ENCODE results near the gene DYNC1H1.
A peak's percentile ranks its signal among the peaks of the same experiment; 100 is the strongest.

Gene DYNC1H1

DNA sequence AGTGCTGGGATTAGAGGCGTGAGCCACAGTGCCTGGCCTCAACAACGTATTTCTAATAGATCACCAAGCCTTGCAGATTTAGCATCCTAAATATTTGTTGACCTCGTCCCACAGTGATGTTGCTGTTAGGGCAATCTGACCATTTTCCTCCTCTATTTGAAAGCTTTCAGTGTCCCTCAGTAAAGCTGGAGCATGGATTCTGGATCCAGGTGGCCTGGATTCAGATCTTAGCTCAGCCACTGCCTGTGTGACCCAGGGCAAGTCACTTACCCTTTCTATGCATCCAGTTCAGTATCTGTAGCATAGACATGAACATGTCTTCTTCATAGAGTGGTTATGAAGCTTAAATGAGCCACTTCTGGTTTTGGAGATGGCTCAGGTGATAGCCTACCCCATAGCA lies 126.3 kb downstream of the DYNC1H1 start:
- Histone ChIP-seq H3K36me3 (ENCODE audit: low read depth) (peaks cover 6% of the 10 kb centered on the region), H3K9me3 (ENCODE audit: severe bottlenecking) (no peaks in the 10 kb centered on the region), H3K27ac (ENCODE audit: poor library complexity, severe bottlenecking) (no peak overlapping the region), H3K4me1 (ENCODE audit: insufficient read depth, poor library complexity, severe bottlenecking) (peaks cover 12% of the 10 kb centered on the region), H3K27me3 (ENCODE audit: insufficient read depth, poor library complexity, severe bottlenecking) (no peaks in the 10 kb centered on the region), H3K4me3 (ENCODE audit: severe bottlenecking) (no peak overlapping the region)
- TF ChIP-seq, protein P1, sequence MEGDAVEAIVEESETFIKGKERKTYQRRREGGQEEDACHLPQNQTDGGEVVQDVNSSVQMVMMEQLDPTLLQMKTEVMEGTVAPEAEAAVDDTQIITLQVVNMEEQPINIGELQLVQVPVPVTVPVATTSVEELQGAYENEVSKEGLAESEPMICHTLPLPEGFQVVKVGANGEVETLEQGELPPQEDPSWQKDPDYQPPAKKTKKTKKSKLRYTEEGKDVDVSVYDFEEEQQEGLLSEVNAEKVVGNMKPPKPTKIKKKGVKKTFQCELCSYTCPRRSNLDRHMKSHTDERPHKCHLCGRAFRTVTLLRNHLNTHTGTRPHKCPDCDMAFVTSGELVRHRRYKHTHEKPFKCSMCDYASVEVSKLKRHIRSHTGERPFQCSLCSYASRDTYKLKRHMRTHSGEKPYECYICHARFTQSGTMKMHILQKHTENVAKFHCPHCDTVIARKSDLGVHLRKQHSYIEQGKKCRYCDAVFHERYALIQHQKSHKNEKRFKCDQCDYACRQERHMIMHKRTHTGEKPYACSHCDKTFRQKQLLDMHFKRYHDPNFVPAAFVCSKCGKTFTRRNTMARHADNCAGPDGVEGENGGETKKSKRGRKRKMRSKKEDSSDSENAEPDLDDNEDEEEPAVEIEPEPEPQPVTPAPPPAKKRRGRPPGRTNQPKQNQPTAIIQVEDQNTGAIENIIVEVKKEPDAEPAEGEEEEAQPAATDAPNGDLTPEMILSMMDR (IDR thresholded peaks at IDR 0.05; ENCODE audit: poor library complexity, severe bottlenecking): no peak
- no peak for DNase-seq (ENCODE audit: low spot score)
- no peak for ATAC-seq (ENCODE audit: low read depth)

DNA sequence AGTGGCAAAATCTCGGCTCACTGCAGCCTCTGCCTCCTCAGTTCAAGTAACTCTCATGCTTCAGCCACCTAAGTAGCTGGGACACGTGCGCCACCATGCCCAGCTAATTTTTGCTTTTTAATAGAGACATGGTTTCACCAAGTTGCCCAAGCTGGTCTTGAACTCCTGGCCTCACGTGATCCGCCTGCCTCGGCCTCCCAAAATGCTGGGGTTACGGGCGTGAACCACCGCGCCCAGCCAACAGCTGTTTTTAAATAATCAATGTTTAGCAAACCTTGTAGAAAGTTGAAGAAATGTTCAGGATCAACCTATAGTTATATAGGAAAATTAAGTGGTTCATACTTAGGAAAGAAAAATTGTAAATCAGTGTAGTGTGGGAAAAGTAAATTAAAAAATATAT lies 128.4 kb downstream of the DYNC1H1 start:
- Histone ChIP-seq H3K36me3 (ENCODE audit: low read depth) (no peaks in the 10 kb centered on the region), H3K9me3 (ENCODE audit: severe bottlenecking) (no peaks in the 10 kb centered on the region), H3K4me1 (ENCODE audit: insufficient read depth, poor library complexity, severe bottlenecking) (peaks cover 18% of the 10 kb centered on the region), H3K27ac (ENCODE audit: poor library complexity, severe bottlenecking) (no peak overlapping the region), H3K4me3 (ENCODE audit: severe bottlenecking) (no peak overlapping the region), H3K27me3 (ENCODE audit: insufficient read depth, poor library complexity, severe bottlenecking) (no peaks in the 10 kb centered on the region)
- DNase-seq (ENCODE audit: low spot score) (no peak), ATAC-seq (ENCODE audit: low read depth) (no peak)
- TF ChIP-seq, protein P1 (IDR thresholded peaks at IDR 0.05; ENCODE audit: poor library complexity, severe bottlenecking): no peak

DNA sequence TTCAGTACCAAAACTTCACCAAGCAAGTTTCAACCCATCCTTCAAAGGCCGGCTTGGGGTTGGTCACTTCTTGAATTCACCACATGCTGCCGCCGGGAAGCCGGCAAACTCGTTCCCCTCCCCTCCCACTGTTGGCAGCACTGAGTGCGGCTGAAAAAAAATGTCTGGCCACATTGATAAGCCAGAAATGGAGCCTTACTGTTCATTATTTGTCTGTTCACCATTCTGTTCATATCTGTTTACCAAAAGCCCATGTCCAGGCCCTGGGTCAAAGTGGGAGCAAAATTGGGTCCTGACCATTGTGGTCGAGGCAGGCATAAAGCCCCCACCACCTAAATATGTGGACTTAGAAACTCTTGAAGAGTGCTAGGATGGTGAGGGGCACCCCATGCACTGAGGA lies 129.7 kb downstream of the DYNC1H1 start:
- H3K27ac ChIP-seq (ENCODE audit: poor library complexity, severe bottlenecking): no peak overlapping the region
- no peak overlapping the region for H3K4me3 ChIP-seq (ENCODE audit: severe bottlenecking)
- no peaks in the 10 kb centered on the region for H3K27me3 ChIP-seq (ENCODE audit: insufficient read depth, poor library complexity, severe bottlenecking)
- ATAC-seq (ENCODE audit: low read depth): peak; percentile 27; the same call in 1 of the 3 replicates
- H3K36me3 ChIP-seq (ENCODE audit: low read depth): no peaks in the 10 kb centered on the region
- H3K9me3 ChIP-seq (ENCODE audit: severe bottlenecking): no peaks in the 10 kb centered on the region
- DNase-seq (ENCODE audit: low spot score): no peak
- peaks cover 13% of the 10 kb centered on the region for H3K4me1 ChIP-seq (ENCODE audit: insufficient read depth, poor library complexity, severe bottlenecking)
- TF ChIP-seq, protein P1 (IDR thresholded peaks at IDR 0.05; ENCODE audit: poor library complexity, severe bottlenecking): no peak

DNA sequence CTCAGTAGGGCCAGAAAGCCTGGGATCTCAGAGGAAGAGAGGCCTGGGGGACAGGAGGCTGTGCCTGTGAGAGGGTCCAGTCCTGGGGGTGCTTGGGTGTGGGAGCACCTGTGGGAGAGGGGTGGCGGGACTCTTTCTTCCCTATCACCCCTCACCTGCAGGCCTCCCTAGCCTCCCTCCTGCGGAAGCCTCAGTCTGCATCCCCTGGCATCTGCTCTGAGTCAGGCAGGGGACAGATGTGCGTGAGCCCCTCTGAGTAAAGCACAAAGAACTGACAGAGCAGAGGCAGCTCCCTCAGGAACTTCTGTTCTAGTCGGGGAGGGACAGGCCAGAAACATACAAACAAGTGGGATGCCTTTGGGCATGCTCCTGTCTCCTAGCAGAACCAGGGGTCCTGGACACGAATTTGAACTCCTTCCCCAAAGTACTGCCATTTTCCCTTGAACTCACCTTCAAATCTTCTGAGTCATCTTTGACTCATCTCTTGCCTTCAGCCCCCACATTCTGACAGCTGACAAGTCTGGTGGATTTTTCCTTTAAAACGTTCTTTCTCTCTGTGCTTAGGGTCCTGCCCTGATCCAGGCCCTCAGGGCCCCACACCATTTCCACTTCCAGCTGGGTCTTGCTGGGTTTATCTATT lies 131.0 kb downstream of the DYNC1H1 start:
- Histone ChIP-seq H3K4me1 (ENCODE audit: insufficient read depth, poor library complexity, severe bottlenecking) (peaks cover 13% of the 10 kb centered on the region), H3K36me3 (ENCODE audit: low read depth) (no peaks in the 10 kb centered on the region), H3K4me3 (ENCODE audit: severe bottlenecking) (no peak overlapping the region), H3K27me3 (ENCODE audit: insufficient read depth, poor library complexity, severe bottlenecking) (no peaks in the 10 kb centered on the region), H3K9me3 (ENCODE audit: severe bottlenecking) (no peaks in the 10 kb centered on the region), H3K27ac (ENCODE audit: poor library complexity, severe bottlenecking) (no peak overlapping the region)
- DNase-seq (ENCODE audit: low spot score) (no peak), ATAC-seq (ENCODE audit: low read depth) (peak; percentile 28)
- TF ChIP-seq, protein P1 (IDR thresholded peaks at IDR 0.05; ENCODE audit: poor library complexity, severe bottlenecking): no peak

DNA sequence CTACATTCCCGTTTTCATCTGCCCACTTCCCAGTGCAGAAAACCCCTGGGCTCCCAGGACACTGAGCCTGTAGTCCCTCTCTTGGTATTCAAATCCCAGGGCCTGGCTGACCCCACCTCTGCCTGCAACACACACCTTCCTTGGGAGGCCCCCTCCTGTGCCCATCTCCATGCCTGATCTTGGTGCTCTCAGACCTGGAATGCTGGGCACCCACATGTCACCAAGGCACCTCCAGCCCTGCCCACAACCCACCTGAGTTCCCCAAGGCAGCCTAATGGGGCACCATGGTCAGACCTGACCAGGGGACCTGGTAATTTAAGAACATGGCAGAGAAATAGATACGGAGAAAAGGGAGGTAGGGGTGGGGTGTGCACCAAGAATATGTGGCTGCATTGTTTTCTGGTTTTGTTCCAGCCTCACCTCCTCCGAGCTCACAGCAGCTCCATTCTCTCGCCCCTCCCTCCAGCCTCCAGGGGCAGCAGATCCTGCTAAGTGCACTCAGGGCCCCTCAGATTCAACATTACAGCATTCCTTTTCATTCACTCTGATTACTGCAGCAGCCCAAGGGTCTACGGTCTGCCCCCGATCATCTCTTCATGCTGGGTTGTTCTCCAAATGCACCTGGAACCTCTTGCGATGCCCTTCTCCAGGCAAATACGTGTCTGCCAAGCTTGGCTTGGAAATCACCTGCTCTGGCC lies 131.6 kb downstream of the DYNC1H1 start:
- TF ChIP-seq, protein P1 (IDR thresholded peaks at IDR 0.05; ENCODE audit: poor library complexity, severe bottlenecking): no peak
- H3K27me3 ChIP-seq (ENCODE audit: insufficient read depth, poor library complexity, severe bottlenecking): no peaks in the 10 kb centered on the region
- ATAC-seq (ENCODE audit: low read depth) (peak; percentile 3; the same call in 1 of the 3 replicates), DNase-seq (ENCODE audit: low spot score) (no peak)
- H3K4me1 ChIP-seq (ENCODE audit: insufficient read depth, poor library complexity, severe bottlenecking): peaks cover 13% of the 10 kb centered on the region
- no peaks in the 10 kb centered on the region for H3K9me3 ChIP-seq (ENCODE audit: severe bottlenecking)
- H3K36me3 ChIP-seq (ENCODE audit: low read depth): no peaks in the 10 kb centered on the region
- no peak overlapping the region for H3K27ac ChIP-seq (ENCODE audit: poor library complexity, severe bottlenecking)
- no peak overlapping the region for H3K4me3 ChIP-seq (ENCODE audit: severe bottlenecking)

Data from RWPE2 (cell line).